Mammary microvascular endothelial cell (primary cell): Measurements from ENCODE around the gene RPA4. TPM values are rescaled to one million over a fixed set of nuclear protein-coding genes. Genes with fewer than 3 reads are reported as not detected.

Experiments used
- total RNA-seq: library from RNA; depleted of rRNA; stranded (reverse); fragments of >200 nt; gene quantifications from 2 replicates; pipeline ENCODE4 v1.2.3, GENCODE V29; 2015

The RPA4 gene, protein sequence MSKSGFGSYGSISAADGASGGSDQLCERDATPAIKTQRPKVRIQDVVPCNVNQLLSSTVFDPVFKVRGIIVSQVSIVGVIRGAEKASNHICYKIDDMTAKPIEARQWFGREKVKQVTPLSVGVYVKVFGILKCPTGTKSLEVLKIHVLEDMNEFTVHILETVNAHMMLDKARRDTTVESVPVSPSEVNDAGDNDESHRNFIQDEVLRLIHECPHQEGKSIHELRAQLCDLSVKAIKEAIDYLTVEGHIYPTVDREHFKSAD
- total RNA-seq, result 0.49 and 0.60 TPM in 2 replicates

DNA sequence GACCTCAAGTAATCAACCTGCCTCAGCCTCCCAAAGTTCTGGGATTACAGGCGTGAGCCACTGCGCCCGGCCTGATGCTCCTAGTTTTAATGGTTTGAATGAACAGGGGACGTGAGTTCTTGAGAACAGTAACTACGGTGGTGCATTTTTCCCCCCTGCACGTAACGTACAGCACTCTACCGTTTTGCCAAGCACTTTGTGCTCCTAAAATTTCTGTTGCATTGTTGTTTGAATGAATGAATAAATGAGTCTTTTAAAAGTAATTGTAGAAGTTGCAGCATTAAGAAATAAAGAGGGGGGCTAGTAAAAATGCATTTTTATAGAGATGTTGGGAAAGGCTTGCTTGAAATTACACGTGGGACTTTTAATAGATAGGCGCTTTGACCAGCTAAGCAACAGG is at the start of gene RPA4:
Gene RPA4, plus strand, starts transcription at position 301 of the 400 bp plus-strand sequence. CDS start 403 bp downstream, outside the sequence.

Other genes with a start within 250 kb of the RPA4 start
- gene DIAPH2, start 199.1 kb upstream of the RPA4 start, total RNA-seq, result 28.0 and 28.4 TPM in 2 replicates